ENCODE results near the gene BRD3OS. TPM values are rescaled to one million over a fixed set of nuclear protein-coding genes. Genes with fewer than 3 reads are reported as not detected.

The BRD3OS gene
- total RNA-seq, 2 donors from 2014 or later: 7.0 to 7.9 TPM

DNA sequence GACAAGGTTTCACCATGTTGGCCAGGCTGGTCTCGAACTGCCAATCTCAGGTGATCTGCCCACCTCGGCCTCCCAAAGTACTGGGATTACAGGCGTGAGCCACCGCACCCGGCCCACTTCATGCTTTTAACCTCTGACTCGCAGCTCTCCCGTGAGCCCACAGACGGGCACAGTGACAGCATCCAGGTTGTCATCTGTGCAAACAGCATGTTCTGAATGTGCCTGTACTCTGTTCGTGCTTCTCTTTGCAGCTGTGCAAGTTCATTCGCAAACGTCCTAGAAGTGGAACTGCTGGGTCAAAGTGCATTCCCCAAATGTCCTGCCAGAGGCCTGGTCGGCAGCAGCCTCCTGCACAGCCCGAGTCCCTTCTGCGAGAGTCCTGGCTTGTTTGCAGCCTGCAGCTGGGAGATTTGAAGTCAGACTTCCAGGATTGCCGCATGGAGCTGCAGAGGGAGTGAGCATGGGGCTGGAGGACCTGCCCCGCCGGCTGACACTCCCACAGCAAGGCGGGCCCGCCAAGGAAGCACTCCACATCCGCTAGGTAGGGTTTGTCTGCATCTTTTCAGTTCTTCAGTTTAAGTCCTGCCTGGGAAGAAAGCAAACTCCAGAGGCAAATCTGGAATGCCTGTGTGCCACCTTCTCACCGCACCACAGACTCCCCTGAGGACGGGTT, 3.4 kb downstream of the BRD3OS start:
- no peak for DNase-seq
- ATAC-seq: no peak
- intact Hi-C loops (cut with DNase I): loop anchor here in 1 of 2 donors (5.0 kb wide), 1 partner anchor 39 kb away; the partner anchor contains the start of gene BRD3

GRCh38 chr9:134029248-134030226, 4.3 kb downstream of the BRD3OS start:
- DNase-seq (no peak), ATAC-seq (no peak)
- intact Hi-C loops (cut with DNase I): loop anchor here in 1 of 2 donors (5.0 kb wide), 1 partner anchor 38 kb away; the partner anchor contains the start of gene BRD3

GRCh38 chr9:134030821-134031470, 5.7 kb downstream of the BRD3OS start:
- ATAC-seq (no peak), DNase-seq (no peak)
- intact Hi-C loops (cut with DNase I): no loop called here

GRCh38 chr9:134031783-134032182, 6.5 kb downstream of the BRD3OS start:
- DNase-seq: no peak
- no peak for ATAC-seq
- intact Hi-C loops (cut with DNase I): no loop called here

DNA sequence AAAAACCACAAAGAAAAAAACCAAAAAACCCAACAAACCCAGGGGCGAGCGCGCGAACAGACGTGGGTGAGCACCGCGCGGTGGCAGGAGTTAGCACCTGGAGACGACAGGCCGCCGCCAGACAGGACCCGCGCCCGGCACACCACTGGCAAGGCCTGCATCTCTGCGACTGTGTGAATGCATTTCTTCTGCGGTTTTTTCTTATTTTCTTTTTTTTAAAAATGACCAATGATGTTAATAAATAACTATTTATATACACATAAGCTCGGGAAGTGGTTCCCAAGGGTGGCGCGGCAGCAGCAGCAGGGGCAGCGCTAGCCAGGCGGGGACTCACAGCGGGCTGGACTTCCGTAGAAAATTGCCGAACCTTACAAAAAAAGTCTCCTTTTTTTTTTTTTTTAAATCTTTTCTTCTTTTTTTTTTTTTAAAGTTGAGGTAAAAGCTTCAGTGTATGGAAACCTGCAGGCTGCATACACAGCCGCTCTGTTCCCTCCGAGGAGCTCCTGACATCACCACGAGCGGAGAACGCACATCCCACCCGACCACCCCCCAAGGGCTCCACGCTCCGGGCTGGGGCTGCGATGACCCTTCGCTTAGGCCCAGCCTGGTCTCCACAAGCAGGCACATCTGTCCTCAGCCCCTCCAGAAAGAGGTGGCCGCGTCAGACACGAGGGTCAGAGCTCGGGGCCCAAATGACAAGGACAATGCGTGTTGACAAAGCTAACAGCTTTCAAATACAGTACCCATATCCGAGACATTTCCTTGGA, 7.4 kb downstream of the BRD3OS start:
- ATAC-seq: no peak
- DNase-seq: no peak
- intact Hi-C loops (cut with DNase I): no loop called here

DNA sequence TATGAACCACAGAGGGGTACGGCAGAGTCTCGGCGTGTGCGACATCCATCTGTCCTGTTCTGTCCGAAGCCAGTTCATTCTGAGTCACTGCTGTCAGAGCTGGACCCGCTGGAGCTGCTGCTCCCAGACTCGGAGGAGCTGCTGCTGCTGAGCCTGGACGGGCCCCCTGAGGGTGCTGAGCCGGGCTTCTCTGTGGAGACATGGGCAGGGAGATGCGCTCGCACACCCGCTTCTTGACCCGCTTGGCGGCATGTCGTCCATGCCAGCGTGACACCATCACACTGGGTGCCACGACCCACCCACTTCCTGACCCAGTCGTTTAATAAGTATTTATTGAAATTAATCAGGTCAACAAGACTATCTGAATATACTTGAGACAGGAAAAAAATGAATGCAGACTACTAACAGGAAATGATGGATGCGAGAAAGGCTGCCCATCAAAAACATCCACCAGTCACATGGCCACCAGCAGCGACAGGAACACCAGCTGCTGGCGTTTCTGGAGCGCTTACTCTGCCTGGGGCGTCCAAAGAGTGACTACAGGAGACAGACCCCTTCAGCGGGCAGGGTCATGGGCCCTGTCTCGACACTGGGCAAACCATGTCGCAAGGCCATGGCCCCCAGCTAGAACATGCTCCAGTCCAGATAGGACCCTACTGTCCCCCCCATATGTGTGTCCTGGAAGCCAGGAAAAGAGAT, 8.4 kb downstream of the BRD3OS start:
- DNase-seq (no peak), ATAC-seq (no peak)
- intact Hi-C loops (cut with DNase I): no loop called here

- DNase-seq (no peak), ATAC-seq (no peak)
- intact Hi-C loops (cut with DNase I): no loop called here
These were observed 9.1 kb downstream of the BRD3OS start for GRCh38 chr9:134034215-134035040.

GRCh38 chr9:134035041-134036039, 10.1 kb downstream of the BRD3OS start:
- ATAC-seq: no peak
- no peak for DNase-seq
- intact Hi-C loops (cut with DNase I): no loop called here

DNA sequence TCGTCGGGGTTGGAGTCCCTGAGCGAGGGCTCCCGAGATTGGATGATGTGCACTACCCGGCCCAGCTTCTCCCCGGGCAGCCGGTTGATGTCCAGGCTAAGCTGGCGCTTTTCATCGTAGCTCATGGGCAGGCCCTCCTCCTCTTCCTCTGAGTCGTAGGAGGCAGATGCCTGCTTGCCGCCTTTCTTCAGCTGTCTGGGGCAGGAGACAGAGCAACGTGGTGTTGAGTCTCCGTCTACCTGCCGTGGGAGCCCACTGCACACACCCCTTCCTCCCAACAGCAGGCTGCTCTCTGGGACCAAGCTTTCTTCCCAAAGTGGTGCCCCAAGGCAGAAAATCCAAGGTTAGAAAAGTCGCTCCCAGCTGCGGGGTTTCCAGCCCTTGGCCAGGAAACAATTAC, 10.8 kb downstream of the BRD3OS start:
- no peak for DNase-seq
- intact Hi-C loops (cut with DNase I): no loop called here

DNA sequence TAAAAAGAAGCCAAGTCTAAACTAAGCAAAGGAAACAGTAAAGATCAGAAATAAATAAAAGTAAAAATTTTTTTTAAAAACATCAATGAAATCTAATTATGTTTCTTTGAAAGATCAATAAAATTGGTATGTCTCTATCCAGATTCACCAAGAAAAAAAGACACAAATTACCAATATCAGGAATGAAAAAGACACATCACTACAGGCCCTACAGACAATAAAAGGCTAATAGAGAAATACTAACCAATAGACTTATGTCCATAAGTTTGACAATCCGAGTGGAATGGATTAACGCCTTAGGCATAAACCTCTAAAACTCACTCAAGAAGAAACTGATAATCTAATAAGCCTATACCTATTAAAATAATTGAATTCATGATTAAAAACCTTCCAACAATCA, 12.4 kb downstream of the BRD3OS start:
- intact Hi-C loops (cut with DNase I): no loop called here
- ATAC-seq: no peak

More for the DNA sequence above, 10.8 kb downstream of the BRD3OS start:
- no peak for ATAC-seq

DNA sequence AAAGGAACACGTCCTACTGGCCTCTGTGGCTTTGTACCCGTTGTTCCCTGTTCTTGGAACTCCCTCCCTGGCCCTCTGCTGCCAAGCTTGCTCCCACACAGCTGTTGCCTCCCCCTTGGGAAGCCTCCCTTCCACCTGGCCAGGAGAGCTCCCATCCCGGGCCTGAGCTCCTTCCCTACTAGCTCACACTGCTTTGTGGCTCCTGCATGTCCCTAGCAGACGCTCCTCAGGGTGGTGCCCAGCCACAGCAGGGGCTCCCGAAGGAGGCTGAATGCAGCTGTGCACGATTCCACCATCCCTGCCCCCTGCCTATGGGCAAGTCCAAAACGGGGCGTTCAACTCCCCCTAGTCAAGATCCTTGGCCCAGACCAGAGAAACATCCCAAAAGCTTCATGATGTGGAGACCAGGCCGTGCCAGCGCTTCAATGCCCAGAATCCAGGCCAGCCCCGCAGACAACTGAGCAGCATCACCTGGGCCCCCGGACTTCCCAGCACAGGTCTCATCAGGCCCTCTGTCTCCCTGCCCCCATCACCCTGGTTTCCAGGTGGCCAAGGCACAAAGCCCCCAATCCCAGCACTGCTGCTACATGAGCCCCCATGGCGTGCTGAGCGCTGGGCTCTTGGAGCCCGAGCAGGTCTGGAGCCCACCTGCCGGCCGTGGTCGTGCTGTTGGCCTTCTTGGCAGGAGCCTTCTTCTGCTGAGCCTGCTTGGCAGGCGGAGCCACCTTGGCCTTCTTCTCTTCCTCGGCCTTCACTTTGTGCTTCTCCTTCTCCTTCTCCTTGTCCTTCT, 14.3 kb downstream of the BRD3OS start:
- intact Hi-C loops (cut with DNase I): no loop called here
- ATAC-seq (no peak), DNase-seq (peak; percentile 15)

More for the DNA sequence above, 12.4 kb downstream of the BRD3OS start:
- no peak for DNase-seq

- peak; percentile 12 for DNase-seq
- ATAC-seq: no peak
- intact Hi-C loops (cut with DNase I): no loop called here
These were observed 14.9 kb downstream of the BRD3OS start for GRCh38 chr9:134040176-134040565.

GRCh38 chr9:134040781-134041648, 15.7 kb downstream of the BRD3OS start:
- peak; percentile 32 for DNase-seq
- ATAC-seq: peak; percentile 46 to 47
- intact Hi-C loops (cut with DNase I): no loop called here

GRCh38 chr9:134041649-134041962, 16.3 kb downstream of the BRD3OS start:
- intact Hi-C loops (cut with DNase I): no loop called here
- no peak for ATAC-seq
- DNase-seq: no peak

DNA sequence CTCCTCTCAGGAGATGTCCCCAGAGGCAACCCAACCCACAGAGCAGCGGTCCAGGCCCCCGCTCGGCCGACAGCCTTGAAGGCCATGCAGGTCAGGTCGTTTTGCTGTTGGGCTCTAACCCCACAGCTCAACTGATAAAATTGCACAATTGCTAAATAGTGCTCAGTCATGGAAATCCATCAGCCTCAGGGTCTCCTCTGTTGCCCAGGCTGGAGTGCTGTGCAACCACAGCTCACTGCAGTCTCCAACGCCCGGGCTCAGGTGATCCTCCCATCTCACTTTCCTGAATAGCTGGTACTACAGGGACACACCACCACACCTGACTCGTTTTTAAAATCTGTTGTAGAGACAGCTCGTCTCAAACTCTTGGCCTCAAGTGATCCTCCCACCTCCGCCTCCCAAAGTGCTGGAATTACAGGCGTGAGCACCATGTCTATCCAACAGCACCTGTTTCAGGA, 18.3 kb downstream of the BRD3OS start:
- DNase-seq: no peak
- intact Hi-C loops (cut with DNase I): no loop called here
- ATAC-seq: no peak

Measured in left cardiac atrium (tissue), 4 donors.